ENCODE data around the gene YTHDF1.

Gene YTHDF1

DNA sequence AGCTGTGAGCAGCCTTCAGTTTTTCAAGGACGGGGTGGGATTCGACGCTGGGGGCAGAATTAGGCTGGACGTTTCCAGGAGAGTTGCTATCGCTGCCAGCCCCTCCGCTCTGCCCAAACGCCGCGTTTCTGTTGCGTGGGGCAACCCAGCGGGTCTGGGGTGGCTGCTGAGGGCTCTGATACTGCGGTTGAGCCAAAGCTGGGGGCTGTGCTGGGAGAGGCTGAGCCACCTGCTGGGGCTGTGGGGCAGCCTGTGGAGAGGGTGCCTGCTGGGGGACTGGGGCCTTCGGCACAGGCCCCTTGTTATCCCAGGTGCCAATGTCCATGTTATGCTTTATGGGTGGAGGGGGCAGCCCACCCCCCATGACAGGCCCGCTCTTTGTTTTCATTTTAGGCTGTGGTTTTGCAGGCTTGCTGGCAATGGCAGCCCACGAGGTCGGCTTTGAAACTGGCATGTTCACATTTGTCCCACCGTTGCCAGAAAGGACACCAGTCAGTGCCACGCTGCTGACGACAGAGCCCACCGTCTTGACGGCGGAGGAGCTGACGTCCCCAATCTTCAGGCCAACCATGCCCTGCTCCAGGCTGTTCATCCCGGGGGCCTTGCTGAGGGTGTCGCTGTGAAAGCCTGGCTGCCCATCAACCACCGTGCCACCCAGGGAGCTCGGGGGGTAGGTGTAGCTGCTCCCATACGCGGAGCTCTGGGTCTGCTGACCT, 13.0 kb downstream of the YTHDF1 start:
- no peak overlapping the region for H3K4me3 ChIP-seq (ENCODE audit: low read length)
- no peaks in the 10 kb centered on the region for H3K27me3 ChIP-seq (replicated peaks; ENCODE audit: control insufficient read depth, insufficient read depth, low read length)
- H3K4me1 ChIP-seq (ENCODE audit: control insufficient read depth, insufficient read depth, low read length) = peaks cover 12% of the 10 kb centered on the region
- H3K9ac ChIP-seq (ENCODE audit: low read length) = no peak overlapping the region
- no peak for DNase-seq (ENCODE audit: low read depth)
- H3K9me3 ChIP-seq (ENCODE audit: control insufficient read depth, low read length) = no peaks in the 10 kb centered on the region
- H3K36me3 ChIP-seq (ENCODE audit: control insufficient read depth, insufficient read depth, low read length, severe bottlenecking) = peaks cover 63% of the 10 kb centered on the region

DNA sequence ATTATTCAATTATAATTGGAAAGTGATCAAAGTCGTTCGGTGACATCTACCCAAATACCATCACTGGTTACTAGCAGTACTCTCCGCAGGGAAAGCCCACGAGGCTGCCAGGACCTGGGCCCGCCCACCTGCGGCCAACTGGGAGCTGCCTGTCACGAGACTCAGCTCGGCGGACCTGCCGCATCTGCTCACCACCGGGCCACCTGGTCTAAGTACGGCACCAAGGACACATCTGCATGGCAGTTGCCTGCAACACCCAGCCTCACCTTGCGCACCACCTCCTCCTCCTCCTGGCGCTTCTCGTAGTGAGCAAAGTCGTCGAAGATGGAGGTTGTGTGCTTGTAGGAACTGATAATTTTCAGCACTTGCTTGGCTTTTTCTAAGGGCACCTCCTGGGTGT, 13.9 kb downstream of the YTHDF1 start:
- Histone ChIP-seq H3K36me3 (ENCODE audit: control insufficient read depth, insufficient read depth, low read length, severe bottlenecking) (peaks cover 62% of the 10 kb centered on the region), H3K27me3 (replicated peaks; ENCODE audit: control insufficient read depth, insufficient read depth, low read length) (no peaks in the 10 kb centered on the region), H3K4me3 (ENCODE audit: low read length) (no peak overlapping the region), H3K9me3 (ENCODE audit: control insufficient read depth, low read length) (no peaks in the 10 kb centered on the region), H3K4me1 (ENCODE audit: control insufficient read depth, insufficient read depth, low read length) (peaks cover 16% of the 10 kb centered on the region), H3K9ac (ENCODE audit: low read length) (no peak overlapping the region)
- no peak for DNase-seq (ENCODE audit: low read depth)

DNA sequence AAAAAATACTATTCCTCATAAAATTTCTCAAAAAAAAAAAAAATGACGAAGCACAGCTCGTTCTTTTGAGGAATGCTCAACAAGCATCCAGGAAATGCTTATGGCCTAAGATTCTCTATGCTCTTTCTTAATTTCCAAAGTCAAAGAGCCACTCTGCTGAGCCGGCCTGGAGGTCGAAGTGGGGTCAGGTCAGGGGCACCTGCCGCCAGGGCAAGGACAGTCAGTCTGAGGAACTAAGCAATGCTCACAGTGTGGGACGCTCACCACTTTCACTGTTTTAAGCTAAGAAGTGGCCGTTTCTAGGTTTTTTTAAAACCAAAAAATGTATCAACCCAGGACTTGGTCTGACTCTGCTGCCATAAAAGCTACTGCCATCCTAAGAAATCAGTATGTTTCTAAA, 17.3 kb downstream of the YTHDF1 start:
- Histone ChIP-seq H3K9me3 (ENCODE audit: control insufficient read depth, low read length) (no peaks in the 10 kb centered on the region), H3K36me3 (ENCODE audit: control insufficient read depth, insufficient read depth, low read length, severe bottlenecking) (peaks cover 50% of the 10 kb centered on the region), H3K4me3 (ENCODE audit: low read length) (no peak overlapping the region), H3K4me1 (ENCODE audit: control insufficient read depth, insufficient read depth, low read length) (peaks cover 20% of the 10 kb centered on the region), H3K9ac (ENCODE audit: low read length) (no peak overlapping the region), H3K27me3 (replicated peaks; ENCODE audit: control insufficient read depth, insufficient read depth, low read length) (no peaks in the 10 kb centered on the region)
- DNase-seq (ENCODE audit: low read depth) = no peak

DNA sequence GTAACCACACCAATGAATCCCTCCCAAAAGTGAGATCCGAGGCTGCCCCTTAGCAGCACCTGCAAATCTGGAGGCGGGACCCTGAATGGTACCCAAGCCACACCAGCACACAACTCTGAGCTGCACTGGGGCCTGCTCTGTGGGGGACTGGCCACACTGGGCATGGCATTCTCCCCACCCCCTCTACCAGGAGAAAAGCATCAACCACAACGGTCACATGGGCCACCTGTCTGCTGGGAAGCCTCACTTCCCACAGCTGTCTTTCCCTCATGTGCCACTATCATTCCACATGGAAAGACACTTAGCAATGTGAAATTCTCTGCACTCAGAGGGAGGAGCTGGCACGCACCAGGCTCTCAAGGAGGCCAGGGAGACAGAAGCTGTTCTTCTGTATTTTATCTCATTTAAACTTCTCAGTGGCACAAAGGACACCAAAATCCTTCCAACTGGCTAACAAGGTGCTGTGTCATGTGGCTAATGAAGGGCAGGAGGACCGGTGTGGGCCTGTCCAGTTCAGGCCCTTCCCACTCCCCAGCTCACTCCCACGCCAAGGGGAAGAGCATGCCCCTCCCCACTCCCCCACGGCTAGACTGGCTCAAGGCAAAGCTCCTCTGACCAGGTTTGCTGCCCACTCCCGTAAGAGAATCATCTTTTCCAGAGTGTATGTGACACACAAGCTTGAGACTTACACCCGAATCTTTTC, 19.0 kb downstream of the YTHDF1 start:
- Histone ChIP-seq H3K4me3 (ENCODE audit: low read length) (no peak overlapping the region), H3K4me1 (ENCODE audit: control insufficient read depth, insufficient read depth, low read length) (peaks cover 20% of the 10 kb centered on the region), H3K9ac (ENCODE audit: low read length) (no peak overlapping the region), H3K9me3 (ENCODE audit: control insufficient read depth, low read length) (no peaks in the 10 kb centered on the region), H3K27me3 (replicated peaks; ENCODE audit: control insufficient read depth, insufficient read depth, low read length) (no peaks in the 10 kb centered on the region), H3K36me3 (ENCODE audit: control insufficient read depth, insufficient read depth, low read length, severe bottlenecking) (peaks cover 33% of the 10 kb centered on the region)
- no peak for DNase-seq (ENCODE audit: low read depth)

DNA sequence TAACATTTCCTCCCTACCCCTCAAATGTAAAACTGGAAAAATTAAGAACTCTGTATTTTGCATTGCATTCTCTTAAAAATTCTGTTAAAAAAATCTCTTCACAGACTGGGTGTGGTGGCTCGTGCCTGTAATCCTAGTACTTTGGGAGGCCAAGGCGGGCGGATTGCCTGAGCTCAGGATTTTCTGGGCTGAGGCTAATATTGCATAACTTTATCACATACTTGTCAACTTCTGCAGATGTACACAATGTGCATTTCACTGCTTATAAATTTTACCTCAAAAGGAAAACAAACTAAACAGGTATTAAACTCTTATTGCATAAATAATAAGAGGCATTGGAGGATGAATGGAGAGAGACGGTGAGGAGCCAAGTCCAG, 21.1 kb downstream of the YTHDF1 start:
- H3K27me3 ChIP-seq (replicated peaks; ENCODE audit: control insufficient read depth, insufficient read depth, low read length) = no peaks in the 10 kb centered on the region
- H3K4me3 ChIP-seq (ENCODE audit: low read length) = no peak overlapping the region
- H3K4me1 ChIP-seq (ENCODE audit: control insufficient read depth, insufficient read depth, low read length) = peaks cover 20% of the 10 kb centered on the region
- no peaks in the 10 kb centered on the region for H3K9me3 ChIP-seq (ENCODE audit: control insufficient read depth, low read length)
- peaks cover 21% of the 10 kb centered on the region for H3K36me3 ChIP-seq (ENCODE audit: control insufficient read depth, insufficient read depth, low read length, severe bottlenecking)
- no peak for DNase-seq (ENCODE audit: low read depth)
- no peak overlapping the region for H3K9ac ChIP-seq (ENCODE audit: low read length)

DNA sequence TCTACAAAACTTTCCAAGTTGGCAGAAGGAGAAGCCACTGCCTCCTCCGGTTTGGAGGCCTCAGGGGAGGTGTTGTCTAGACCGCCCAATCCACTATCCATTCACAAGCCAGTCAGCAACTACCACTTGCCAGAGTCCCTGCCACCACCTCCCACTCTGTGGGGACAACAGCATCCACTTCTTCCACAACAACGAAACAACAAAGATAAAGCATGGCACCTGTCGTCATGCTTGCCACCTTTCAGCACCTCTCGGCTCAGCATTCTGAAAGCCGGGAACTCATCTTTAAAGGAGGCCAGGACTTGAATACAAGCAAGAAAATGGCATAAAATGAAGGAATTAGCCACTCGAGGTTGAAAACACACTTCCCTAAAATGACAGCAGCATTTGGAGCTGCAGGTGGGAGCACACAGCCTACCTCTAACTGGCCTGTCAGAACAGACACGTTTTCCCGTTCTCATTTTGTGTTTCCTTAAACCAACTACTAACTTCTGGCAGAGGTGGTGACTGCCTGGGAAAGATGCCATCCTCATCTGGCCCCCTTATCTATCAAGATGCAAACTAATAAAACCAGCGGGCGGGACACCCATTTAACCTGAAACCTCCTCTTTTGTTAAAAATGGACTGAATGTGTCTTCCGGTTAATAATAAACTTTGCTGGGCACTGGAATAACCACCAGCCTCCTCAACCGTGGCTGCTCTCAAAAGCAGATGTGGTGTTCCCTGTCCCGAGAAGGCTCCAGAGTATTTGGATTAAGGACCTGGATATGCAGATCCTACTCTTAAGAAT, 21.7 kb downstream of the YTHDF1 start:
- Histone ChIP-seq H3K9me3 (ENCODE audit: control insufficient read depth, low read length) (no peaks in the 10 kb centered on the region), H3K36me3 (ENCODE audit: control insufficient read depth, insufficient read depth, low read length, severe bottlenecking) (peaks cover 21% of the 10 kb centered on the region), H3K27me3 (replicated peaks; ENCODE audit: control insufficient read depth, insufficient read depth, low read length) (peaks cover 1% of the 10 kb centered on the region), H3K9ac (ENCODE audit: low read length) (no peak overlapping the region), H3K4me1 (ENCODE audit: control insufficient read depth, insufficient read depth, low read length) (peaks cover 20% of the 10 kb centered on the region), H3K4me3 (ENCODE audit: low read length) (no peak overlapping the region)
- no peak for DNase-seq (ENCODE audit: low read depth)

DNA sequence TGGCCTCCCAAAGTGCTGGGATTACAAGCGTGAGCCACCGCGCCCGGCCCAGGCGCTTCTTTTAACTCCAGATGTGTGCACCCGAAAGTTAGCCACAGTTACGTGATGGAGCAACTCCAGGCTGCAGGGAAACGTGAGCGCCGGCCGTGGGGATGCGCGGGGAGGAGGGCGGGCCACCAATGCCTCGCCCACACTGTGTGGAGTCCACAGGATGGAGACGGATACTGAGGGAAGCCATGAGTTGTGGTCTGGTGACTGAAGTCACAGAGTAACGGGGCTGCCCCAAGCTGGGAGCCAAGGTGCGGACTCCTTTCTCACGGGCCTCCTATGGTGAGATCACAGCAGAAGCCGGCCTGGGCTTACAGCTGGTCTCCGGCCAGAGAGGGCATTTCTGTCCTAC, 23.2 kb downstream of the YTHDF1 start:
- Histone ChIP-seq H3K9me3 (ENCODE audit: control insufficient read depth, low read length) (no peaks in the 10 kb centered on the region), H3K4me3 (ENCODE audit: low read length) (no peak overlapping the region), H3K36me3 (ENCODE audit: control insufficient read depth, insufficient read depth, low read length, severe bottlenecking) (peaks cover 19% of the 10 kb centered on the region), H3K9ac (ENCODE audit: low read length) (no peak overlapping the region), H3K4me1 (ENCODE audit: control insufficient read depth, insufficient read depth, low read length) (peaks cover 11% of the 10 kb centered on the region), H3K27me3 (replicated peaks; ENCODE audit: control insufficient read depth, insufficient read depth, low read length) (peaks cover 7% of the 10 kb centered on the region)
- no peak for DNase-seq (ENCODE audit: low read depth)

DNA sequence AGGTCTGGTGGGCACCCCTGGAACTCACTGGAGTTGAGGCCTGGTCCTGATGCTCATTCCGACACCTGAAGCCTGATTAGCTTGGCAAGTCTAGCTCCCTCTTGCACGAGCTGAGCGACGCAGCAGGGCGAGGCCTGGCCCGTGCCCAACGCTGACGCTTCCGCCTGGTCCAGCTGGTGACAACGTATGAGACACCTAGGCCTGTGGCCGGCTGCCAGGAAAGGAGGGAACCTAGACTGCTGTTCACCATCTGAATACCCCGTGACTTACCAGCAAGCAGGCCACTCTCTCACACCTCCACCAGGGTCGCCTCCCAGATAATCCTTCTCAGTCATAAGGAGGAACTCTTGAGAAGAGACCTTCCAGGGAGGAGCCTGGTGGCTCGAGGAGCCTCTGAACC, 24.5 kb downstream of the YTHDF1 start:
- Histone ChIP-seq H3K9me3 (ENCODE audit: control insufficient read depth, low read length) (no peaks in the 10 kb centered on the region), H3K4me3 (ENCODE audit: low read length) (no peak overlapping the region), H3K9ac (ENCODE audit: low read length) (no peak overlapping the region), H3K4me1 (ENCODE audit: control insufficient read depth, insufficient read depth, low read length) (peaks cover 4% of the 10 kb centered on the region), H3K27me3 (replicated peaks; ENCODE audit: control insufficient read depth, insufficient read depth, low read length) (peaks cover 7% of the 10 kb centered on the region), H3K36me3 (ENCODE audit: control insufficient read depth, insufficient read depth, low read length, severe bottlenecking) (peaks cover 15% of the 10 kb centered on the region)
- no peak for DNase-seq (ENCODE audit: low read depth)

DNA sequence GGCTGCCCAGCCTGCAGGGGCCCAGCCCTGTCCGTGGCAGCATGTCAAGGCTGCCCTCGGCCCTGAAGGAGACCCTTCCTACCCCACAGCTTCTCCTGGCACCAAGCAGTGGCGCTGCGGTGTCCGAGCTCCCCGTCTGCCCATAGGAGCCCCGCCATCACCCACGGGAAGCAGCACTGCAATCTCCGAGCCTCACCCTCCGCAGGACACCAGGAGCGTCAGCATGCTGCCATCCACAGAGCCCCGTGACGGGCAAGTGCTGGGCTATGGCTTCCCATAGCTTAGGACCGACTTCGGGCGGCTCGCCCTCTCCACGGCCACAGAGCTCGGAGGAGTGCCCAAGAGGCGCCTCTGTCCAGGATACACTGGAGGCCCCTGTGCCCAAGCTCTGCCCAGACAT, 25.1 kb downstream of the YTHDF1 start:
- Histone ChIP-seq H3K27me3 (replicated peaks; ENCODE audit: control insufficient read depth, insufficient read depth, low read length) (peaks cover 7% of the 10 kb centered on the region), H3K4me1 (ENCODE audit: control insufficient read depth, insufficient read depth, low read length) (peaks cover 4% of the 10 kb centered on the region), H3K9me3 (ENCODE audit: control insufficient read depth, low read length) (no peaks in the 10 kb centered on the region), H3K4me3 (ENCODE audit: low read length) (no peak overlapping the region), H3K36me3 (ENCODE audit: control insufficient read depth, insufficient read depth, low read length, severe bottlenecking) (peaks cover 12% of the 10 kb centered on the region), H3K9ac (ENCODE audit: low read length) (no peak overlapping the region)
- DNase-seq (ENCODE audit: low read depth) = no peak

DNA sequence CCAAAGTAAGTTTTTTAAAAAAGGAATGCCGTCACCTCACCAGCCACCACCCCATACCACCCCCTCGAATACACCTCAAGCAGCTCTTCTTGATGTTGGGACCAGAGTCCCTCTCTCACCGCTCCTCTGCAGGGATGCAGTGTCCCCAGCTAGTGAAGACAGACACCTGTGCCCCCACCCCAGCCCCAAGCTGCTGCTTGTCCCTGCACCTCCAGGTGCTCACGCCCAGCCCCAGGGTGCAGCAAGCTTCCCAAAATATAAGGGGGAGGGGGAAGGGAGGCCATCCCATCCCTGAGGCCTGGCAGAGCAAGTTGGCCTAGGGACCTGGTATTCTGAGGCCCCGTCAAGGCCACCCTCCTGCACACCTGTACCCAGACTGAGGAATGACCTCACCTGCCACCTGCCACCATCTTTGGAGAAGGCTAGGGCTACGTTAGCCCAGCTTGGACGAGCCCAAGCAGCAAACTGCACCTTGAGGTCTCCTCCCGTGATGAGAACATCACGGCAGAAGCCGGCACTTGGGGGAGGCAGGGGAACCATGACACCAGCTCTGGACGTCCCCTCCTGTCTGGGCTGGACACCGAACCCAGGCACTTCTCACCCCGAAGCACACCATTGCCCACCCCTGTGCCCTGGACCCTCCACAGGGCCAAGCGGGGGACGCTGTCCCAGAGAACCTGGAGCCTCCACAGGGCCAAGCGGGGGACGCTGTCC, 25.9 kb downstream of the YTHDF1 start:
- H3K36me3 ChIP-seq (ENCODE audit: control insufficient read depth, insufficient read depth, low read length, severe bottlenecking) = peaks cover 4% of the 10 kb centered on the region
- no peaks in the 10 kb centered on the region for H3K9me3 ChIP-seq (ENCODE audit: control insufficient read depth, low read length)
- no peak for DNase-seq (ENCODE audit: low read depth)

DNA sequence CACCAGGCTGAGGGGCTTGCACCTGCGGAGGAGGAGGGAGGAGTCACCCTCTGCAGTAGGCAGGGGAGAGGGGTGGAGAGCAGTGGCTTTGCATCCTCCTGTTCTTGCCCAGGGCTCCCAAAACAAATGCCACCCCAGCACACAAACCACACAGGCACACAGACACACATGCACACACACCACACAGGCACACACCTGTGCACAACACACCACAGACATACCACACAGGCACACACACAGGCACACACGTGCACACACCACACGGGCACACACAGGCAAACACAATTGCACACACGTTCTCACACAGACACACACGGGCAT, 26.6 kb downstream of the YTHDF1 start:
- no peak for DNase-seq (ENCODE audit: low read depth)
- no peak overlapping the region for H3K9ac ChIP-seq (ENCODE audit: low read length)
- no peaks in the 10 kb centered on the region for H3K36me3 ChIP-seq (ENCODE audit: control insufficient read depth, insufficient read depth, low read length, severe bottlenecking)
- H3K27me3 ChIP-seq (replicated peaks; ENCODE audit: control insufficient read depth, insufficient read depth, low read length) = peaks cover 7% of the 10 kb centered on the region
- H3K4me1 ChIP-seq (ENCODE audit: control insufficient read depth, insufficient read depth, low read length) = peaks cover 4% of the 10 kb centered on the region
- H3K4me3 ChIP-seq (ENCODE audit: low read length) = no peak overlapping the region
- H3K9me3 ChIP-seq (ENCODE audit: control insufficient read depth, low read length) = no peaks in the 10 kb centered on the region

More for the DNA sequence above, 25.9 kb downstream of the YTHDF1 start:
- Histone ChIP-seq H3K27me3 (replicated peaks; ENCODE audit: control insufficient read depth, insufficient read depth, low read length) (peaks cover 7% of the 10 kb centered on the region), H3K4me3 (ENCODE audit: low read length) (no peak overlapping the region), H3K9ac (ENCODE audit: low read length) (no peak overlapping the region), H3K4me1 (ENCODE audit: control insufficient read depth, insufficient read depth, low read length) (peaks cover 4% of the 10 kb centered on the region)

All from adipocyte (in vitro differentiated cells).